ENCODE results near the gene SLCO3A1.

DNA sequence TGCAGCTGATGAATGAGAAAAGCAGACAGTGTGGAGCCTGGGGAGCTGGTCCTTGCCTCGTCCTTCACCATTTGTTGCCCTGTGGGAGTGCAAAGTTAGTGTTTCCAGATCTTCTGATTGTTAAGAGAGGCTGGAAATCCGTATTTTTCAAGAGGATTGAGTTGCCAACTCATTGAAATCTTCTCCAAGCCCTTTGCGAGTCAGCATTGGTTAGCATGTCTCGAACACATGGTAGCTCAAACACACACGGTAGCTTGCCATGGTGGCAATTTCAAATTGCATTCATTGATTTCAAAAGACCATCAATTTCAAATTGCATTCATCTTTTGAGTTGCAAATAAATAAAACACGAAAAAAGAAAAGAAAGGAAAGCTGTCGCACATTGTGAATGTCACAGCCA is 70.7 kb downstream of the SLCO3A1 start:
- TF ChIP-seq, protein P1, sequence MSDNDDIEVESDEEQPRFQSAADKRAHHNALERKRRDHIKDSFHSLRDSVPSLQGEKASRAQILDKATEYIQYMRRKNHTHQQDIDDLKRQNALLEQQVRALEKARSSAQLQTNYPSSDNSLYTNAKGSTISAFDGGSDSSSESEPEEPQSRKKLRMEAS (IDR thresholded peaks at IDR 0.05) = no peak
- TF ChIP-seq, protein P2, sequence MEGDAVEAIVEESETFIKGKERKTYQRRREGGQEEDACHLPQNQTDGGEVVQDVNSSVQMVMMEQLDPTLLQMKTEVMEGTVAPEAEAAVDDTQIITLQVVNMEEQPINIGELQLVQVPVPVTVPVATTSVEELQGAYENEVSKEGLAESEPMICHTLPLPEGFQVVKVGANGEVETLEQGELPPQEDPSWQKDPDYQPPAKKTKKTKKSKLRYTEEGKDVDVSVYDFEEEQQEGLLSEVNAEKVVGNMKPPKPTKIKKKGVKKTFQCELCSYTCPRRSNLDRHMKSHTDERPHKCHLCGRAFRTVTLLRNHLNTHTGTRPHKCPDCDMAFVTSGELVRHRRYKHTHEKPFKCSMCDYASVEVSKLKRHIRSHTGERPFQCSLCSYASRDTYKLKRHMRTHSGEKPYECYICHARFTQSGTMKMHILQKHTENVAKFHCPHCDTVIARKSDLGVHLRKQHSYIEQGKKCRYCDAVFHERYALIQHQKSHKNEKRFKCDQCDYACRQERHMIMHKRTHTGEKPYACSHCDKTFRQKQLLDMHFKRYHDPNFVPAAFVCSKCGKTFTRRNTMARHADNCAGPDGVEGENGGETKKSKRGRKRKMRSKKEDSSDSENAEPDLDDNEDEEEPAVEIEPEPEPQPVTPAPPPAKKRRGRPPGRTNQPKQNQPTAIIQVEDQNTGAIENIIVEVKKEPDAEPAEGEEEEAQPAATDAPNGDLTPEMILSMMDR (IDR thresholded peaks at IDR 0.05; ENCODE audit: control extremely low read depth in 1 of 3, insufficient read depth in 1 of 3, low read depth in 1 of 3, low read length in 3 of 3) = no peak
- no peak for TF ChIP-seq POLR2A (IDR thresholded peaks at IDR 0.05; ENCODE audit: control extremely low read depth in 1 of 2, low read depth in 2 of 2, low read length in 2 of 2)
- no peak for TF ChIP-seq EZH2 (IDR thresholded peaks at IDR 0.05; ENCODE audit: low read depth, low read length, severe bottlenecking)
- TF ChIP-seq CHD2 (IDR thresholded peaks at IDR 0.05; ENCODE audit: low read length) = no peak
- TF ChIP-seq CBX8 (IDR thresholded peaks at IDR 0.05; ENCODE audit: borderline replicate concordance, low read depth, low read length) = no peak
- no peak for TF ChIP-seq YY1 (IDR thresholded peaks at IDR 0.05; ENCODE audit: low read depth, low read length)
- no peak for TF ChIP-seq ZNF274 (IDR thresholded peaks at IDR 0.05; ENCODE audit: borderline replicate concordance, extremely low read depth, low read length)
- TF ChIP-seq JUND (IDR thresholded peaks at IDR 0.05; ENCODE audit: low read length) = no peak
- no peak for TF ChIP-seq EP300 (IDR thresholded peaks at IDR 0.05; ENCODE audit: borderline replicate concordance in 1 of 2, low read depth in 2 of 2, low read length in 2 of 2)
- TF ChIP-seq RNF2 (IDR thresholded peaks at IDR 0.05; ENCODE audit: borderline replicate concordance, low read depth, low read length, missing control alignments, poor library complexity, severe bottlenecking) = no peak
- TF ChIP-seq SUZ12 (IDR thresholded peaks at IDR 0.05; ENCODE audit: low read length) = no peak
- TF ChIP-seq CHD1 (IDR thresholded peaks at IDR 0.05; ENCODE audit: low read depth, low read length) = no peak
